RWPE2 (cell line): ENCODE measurements around the gene DET1.
"Not testable (repeated sequence)": the region's sequence is repeated elsewhere in the genome, so short reads cannot be mapped to it uniquely, and the experiment has no call there.

Experiments used
- ATAC-seq: fragments of 200-7000 bp; cut with Tn5 transposase; 3 replicates; pipeline ENCODE4 v1.9.1; 2021; ENCODE audit warnings: low read depth
- DNase-seq: peaks from one replicate; pipeline ENCODE4 v3.0.0-alpha.2; 2020; ENCODE audit warnings: low spot score
- H3K27ac ChIP-seq: fragments of 450-650 bp; 2 replicates; pipeline ENCODE4 v1.5.1; 2017; ENCODE audit warnings: mild to moderate bottlenecking; ENCODE audit not compliant: poor library complexity, severe bottlenecking
- H3K27me3 ChIP-seq: fragments of 250-450 bp; sonication (Bioruptor Pico); 2 replicates; pipeline ENCODE4 v1.5.1; 2021; ENCODE audit warnings: mild to moderate bottlenecking, moderate library complexity; ENCODE audit not compliant: insufficient read depth, poor library complexity, severe bottlenecking
- H3K36me3 ChIP-seq: fragments of 250-450 bp; sonication (Bioruptor Pico); 2 replicates; pipeline ENCODE4 v1.5.1; 2020; ENCODE audit warnings: low read depth, mild to moderate bottlenecking, moderate library complexity
- H3K4me1 ChIP-seq: fragments of 250-450 bp; sonication (Bioruptor Pico); 2 replicates; pipeline ENCODE4 v1.5.1; 2021; ENCODE audit warnings: mild to moderate bottlenecking, moderate library complexity; ENCODE audit not compliant: insufficient read depth, poor library complexity, severe bottlenecking
- H3K4me3 ChIP-seq: fragments of 250-450 bp; sonication (Bioruptor Pico); 2 replicates; pipeline ENCODE4 v1.5.1; 2021; ENCODE audit warnings: mild to moderate bottlenecking, moderate library complexity; ENCODE audit not compliant: severe bottlenecking
- H3K9me3 ChIP-seq: fragments of 250-450 bp; sonication (Bioruptor Pico); 2 replicates; pipeline ENCODE4 v1.5.1; 2021; ENCODE audit warnings: mild to moderate bottlenecking, moderate library complexity; ENCODE audit not compliant: severe bottlenecking
- TF ChIP-seq, protein P1 (sequence below): fragments of 450-650 bp; IDR thresholded peaks from one replicate; pipeline ENCODE4 v1.5.1; 2017; ENCODE audit warnings: mild to moderate bottlenecking, moderate library complexity; ENCODE audit not compliant: poor library complexity, severe bottlenecking

Gene DET1

DNA sequence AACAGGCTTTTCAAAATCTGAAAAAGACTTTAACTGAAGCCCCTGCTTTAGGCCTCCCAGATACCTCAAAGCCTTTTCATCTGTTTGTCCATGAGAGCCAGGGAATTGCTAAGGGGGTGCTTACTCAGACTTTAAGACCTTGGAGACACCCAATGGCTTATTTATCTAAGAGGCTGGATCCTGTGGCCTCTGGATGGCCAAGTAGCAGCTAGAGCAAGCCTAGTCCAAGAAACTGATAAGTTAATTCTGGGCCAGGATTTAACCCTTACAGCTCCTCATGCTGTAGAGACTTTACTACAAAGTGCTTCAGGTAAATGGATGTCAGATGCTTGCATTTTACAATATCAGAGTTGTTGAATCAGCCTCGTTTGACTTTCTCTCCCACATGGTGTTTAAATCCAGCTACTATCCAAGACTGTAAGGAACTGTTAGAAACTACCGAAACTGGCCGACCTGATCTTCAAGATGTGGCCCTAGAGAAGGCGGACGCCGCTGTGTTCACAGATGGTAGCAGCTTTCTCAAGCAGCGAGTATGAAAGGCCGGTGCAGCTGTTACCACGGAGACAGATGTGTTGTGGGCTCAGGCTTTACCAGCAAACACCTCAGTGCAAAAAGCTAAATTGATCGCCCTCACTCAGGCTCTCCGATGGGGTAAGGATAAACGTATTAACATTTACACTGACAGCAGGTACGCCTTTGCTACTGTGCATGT lies 3.3 kb downstream of the DET1 start:
- TF ChIP-seq, protein P1, sequence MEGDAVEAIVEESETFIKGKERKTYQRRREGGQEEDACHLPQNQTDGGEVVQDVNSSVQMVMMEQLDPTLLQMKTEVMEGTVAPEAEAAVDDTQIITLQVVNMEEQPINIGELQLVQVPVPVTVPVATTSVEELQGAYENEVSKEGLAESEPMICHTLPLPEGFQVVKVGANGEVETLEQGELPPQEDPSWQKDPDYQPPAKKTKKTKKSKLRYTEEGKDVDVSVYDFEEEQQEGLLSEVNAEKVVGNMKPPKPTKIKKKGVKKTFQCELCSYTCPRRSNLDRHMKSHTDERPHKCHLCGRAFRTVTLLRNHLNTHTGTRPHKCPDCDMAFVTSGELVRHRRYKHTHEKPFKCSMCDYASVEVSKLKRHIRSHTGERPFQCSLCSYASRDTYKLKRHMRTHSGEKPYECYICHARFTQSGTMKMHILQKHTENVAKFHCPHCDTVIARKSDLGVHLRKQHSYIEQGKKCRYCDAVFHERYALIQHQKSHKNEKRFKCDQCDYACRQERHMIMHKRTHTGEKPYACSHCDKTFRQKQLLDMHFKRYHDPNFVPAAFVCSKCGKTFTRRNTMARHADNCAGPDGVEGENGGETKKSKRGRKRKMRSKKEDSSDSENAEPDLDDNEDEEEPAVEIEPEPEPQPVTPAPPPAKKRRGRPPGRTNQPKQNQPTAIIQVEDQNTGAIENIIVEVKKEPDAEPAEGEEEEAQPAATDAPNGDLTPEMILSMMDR: no peak

DNA sequence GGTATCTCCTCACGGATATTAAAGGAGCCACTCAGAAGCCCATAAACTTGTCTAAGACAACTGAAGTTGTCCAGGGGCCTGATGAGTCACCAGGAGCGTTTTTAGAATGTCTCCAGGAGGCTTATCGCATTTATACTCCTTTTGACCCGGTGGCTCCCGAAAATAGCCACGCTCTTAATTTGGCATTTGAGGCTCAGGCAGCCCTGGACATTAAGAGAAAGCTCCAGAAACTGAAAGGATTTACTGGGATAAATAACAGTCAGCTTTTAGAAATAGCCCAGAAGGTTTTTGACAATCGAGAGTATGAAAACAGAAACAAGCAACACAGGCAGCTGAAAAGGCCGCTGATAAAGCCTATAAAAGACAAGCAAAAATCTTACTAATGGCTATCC lies 4.1 kb downstream of the DET1 start:
- no peaks in the 10 kb centered on the region for H3K9me3 ChIP-seq
- H3K4me3 ChIP-seq: no peak overlapping the region
- no peak overlapping the region for H3K27ac ChIP-seq
- TF ChIP-seq, protein P1: no peak
- ATAC-seq: no peak
- H3K36me3 ChIP-seq: no peaks in the 10 kb centered on the region
- H3K27me3 ChIP-seq: no peaks in the 10 kb centered on the region
- DNase-seq: no peak
- H3K4me1 ChIP-seq: peaks cover 4% of the 10 kb centered on the region

More for the DNA sequence above, 3.3 kb downstream of the DET1 start:
- no peaks in the 10 kb centered on the region for H3K36me3 ChIP-seq
- no peak overlapping the region for H3K4me3 ChIP-seq
- no peak overlapping the region for H3K27ac ChIP-seq
- H3K4me1 ChIP-seq: peaks cover 4% of the 10 kb centered on the region
- ATAC-seq (no peak), DNase-seq (no peak)
- H3K9me3 ChIP-seq: no peaks in the 10 kb centered on the region
- no peaks in the 10 kb centered on the region for H3K27me3 ChIP-seq

DNA sequence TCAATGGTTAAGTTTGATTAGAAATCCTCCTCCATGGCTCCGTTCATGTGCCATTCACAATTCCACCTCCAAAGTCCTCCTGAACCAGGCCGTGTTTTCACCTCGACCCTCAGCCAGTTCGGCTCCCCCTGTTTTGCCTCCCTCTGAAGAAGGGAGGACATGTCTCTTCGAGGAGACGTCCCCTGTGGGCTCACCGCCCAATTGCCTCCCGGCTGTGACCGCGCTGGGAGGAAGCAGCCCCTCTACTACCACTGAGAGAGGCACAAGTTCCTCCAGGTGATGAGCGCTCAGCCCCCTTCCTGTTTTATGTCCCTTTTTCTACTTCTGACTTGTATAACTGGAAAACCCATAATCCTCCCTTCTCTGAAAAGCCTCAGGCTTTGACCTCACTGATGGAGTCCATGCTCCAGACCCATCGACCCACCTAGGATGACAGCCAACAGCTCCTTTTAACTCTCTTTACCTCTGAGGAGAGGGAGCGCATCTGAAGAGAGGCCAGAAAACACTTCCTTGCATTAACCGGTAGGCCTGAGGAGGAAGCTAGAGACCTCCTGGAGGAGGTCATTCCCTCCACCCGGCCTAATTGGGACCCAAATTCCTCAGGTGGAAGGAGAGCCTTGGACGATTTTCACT lies 4.7 kb downstream of the DET1 start:
- TF ChIP-seq, protein P1: no peak
- no peak overlapping the region for H3K4me3 ChIP-seq
- ATAC-seq (no peak), DNase-seq (no peak)
- no peaks in the 10 kb centered on the region for H3K9me3 ChIP-seq
- peaks cover 1% of the 10 kb centered on the region for H3K4me1 ChIP-seq
- no peaks in the 10 kb centered on the region for H3K27me3 ChIP-seq
- H3K36me3 ChIP-seq: no peaks in the 10 kb centered on the region
- H3K27ac ChIP-seq: no peak overlapping the region

DNA sequence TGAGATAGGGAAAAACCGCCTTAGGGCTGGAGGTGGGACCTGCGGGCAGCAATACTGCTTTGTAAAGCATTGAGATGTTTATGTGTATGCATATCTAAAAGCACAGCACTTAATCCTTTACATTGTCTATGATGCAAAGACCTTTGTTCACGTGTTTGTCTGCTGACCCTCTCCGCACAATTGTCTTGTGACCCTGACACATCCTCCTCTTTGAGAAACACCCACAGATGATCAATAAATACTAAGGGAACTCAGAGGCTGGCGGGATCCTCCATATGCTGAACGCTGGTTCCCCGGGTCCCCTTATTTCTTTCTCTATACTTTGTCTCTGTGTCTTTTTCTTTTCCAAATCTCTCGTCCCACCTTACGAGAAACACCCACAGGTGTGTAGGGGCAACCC lies 5.4 kb downstream of the DET1 start:
- not testable (repeated sequence) for ATAC-seq, H3K36me3 ChIP-seq, H3K27me3 ChIP-seq, H3K4me3 ChIP-seq, DNase-seq, H3K27ac ChIP-seq, H3K4me1 ChIP-seq, H3K9me3 ChIP-seq

DNA sequence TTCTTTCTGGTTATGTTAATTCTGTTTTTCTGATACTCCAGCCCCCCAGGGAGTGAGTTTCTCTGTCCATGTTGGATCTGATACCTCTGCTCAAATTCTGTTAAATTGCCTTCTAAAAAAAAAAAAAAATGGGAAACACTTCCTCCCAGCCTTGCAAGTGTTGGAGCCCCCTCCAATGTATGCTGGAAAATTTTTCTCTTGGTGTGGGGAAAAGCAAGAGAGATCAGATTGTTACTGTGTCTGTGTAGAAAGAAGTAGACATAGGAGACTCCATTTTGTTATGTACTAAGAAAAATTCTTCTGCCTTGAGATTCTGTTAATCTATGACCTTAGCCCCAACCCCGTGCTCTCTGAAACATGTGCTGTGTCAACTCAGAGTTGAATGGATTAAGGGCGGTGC lies 6.1 kb downstream of the DET1 start:
- H3K4me1 ChIP-seq, H3K36me3 ChIP-seq, DNase-seq, H3K9me3 ChIP-seq, ATAC-seq, H3K27ac ChIP-seq, H3K4me3 ChIP-seq, H3K27me3 ChIP-seq: not testable (repeated sequence)

DNA sequence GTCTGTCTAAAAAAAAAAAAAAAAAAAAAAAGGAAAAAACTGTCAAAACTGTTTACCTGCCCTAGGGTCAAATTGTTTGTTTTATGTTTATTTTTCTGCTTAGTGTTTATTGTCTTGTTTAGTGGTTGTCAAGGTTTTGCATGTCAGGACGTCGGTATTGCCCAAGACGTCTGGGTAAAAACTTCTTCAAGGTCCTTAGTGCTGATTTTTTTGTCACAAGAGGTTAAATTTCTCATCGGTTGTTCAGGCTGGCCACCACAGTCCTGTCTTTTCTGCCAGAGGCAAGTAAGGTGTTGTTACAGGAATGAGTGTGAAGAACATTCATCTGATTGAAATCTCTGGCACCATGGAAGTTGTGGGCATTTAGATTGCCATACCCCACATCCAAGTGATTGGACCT lies 7.0 kb downstream of the DET1 start:
- no peaks in the 10 kb centered on the region for H3K36me3 ChIP-seq
- H3K27me3 ChIP-seq: no peaks in the 10 kb centered on the region
- TF ChIP-seq, protein P1: no peak
- H3K9me3 ChIP-seq: no peaks in the 10 kb centered on the region
- H3K27ac ChIP-seq: no peak overlapping the region
- no peaks in the 10 kb centered on the region for H3K4me1 ChIP-seq
- DNase-seq: no peak
- ATAC-seq: no peak
- H3K4me3 ChIP-seq: no peak overlapping the region
